Choroid plexus epithelial cell (primary cell): ENCODE data around the gene NFKBIE.
"Not testable (repeated sequence)": the region's sequence is repeated elsewhere in the genome, so short reads cannot be mapped to it uniquely, and the experiment has no call there.

ENCODE experiments used
- DNase-seq: peaks from one replicate; pipeline ENCODE4 v3.0.0-alpha.2; 2010; ENCODE audit warnings: low read depth
- H3K4me3 ChIP-seq: 2 replicates; pipeline ENCODE4 v1.5.1; 2011; ENCODE audit warnings: low read depth, mild to moderate bottlenecking, control low read depth, low read length, moderate library complexity
- TF ChIP-seq, protein P1 (sequence below): conservative IDR thresholded peaks from 2 replicates; pipeline ENCODE4 v1.5.1; 2011; ENCODE audit warnings: low read depth, mild to moderate bottlenecking, control low read depth, inconsistent platforms, low read length, moderate library complexity

The NFKBIE gene

DNA sequence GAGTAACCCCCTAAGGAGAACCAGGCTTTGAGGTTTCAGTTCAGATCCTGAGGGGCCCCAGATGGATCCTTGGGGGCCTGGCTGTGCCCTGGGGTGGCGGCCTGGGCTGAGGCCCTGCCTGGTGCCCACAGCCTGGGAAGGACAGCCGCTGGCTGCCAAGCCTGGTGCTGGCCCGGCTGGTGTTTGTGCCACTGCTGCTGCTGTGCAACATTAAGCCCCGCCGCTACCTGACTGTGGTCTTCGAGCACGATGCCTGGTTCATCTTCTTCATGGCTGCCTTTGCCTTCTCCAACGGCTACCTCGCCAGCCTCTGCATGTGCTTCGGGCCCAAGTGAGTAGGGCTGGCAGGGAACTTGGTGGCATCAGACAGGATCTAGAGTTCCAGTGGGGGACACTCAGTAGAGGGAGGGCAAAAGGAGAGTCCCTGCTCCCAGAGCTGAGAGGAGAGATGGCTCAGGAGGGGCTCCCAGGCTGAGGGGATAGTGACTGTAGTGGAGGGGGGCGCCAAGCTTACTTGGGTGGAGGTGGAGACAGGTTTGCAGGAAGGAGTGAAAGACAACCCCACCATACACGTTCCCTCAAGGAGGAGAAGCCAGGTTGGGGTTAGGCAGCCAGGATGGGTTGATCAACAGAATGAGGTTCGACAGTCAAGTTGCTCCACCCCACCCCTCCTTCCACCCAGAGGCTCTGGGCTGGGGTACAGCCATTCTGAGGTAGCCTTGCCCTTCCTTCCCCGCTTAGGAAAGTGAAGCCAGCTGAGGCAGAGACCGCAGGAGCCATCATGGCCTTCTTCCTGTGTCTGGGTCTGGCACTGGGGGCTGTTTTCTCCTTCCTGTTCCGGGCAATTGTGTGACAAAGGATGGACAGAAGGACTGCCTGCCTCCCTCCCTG lies 32.4 kb downstream of the NFKBIE start:
- TF ChIP-seq, protein P1, sequence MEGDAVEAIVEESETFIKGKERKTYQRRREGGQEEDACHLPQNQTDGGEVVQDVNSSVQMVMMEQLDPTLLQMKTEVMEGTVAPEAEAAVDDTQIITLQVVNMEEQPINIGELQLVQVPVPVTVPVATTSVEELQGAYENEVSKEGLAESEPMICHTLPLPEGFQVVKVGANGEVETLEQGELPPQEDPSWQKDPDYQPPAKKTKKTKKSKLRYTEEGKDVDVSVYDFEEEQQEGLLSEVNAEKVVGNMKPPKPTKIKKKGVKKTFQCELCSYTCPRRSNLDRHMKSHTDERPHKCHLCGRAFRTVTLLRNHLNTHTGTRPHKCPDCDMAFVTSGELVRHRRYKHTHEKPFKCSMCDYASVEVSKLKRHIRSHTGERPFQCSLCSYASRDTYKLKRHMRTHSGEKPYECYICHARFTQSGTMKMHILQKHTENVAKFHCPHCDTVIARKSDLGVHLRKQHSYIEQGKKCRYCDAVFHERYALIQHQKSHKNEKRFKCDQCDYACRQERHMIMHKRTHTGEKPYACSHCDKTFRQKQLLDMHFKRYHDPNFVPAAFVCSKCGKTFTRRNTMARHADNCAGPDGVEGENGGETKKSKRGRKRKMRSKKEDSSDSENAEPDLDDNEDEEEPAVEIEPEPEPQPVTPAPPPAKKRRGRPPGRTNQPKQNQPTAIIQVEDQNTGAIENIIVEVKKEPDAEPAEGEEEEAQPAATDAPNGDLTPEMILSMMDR, result no peak
- no peak for DNase-seq
- H3K4me3 ChIP-seq, result no peak overlapping the region

GRCh38 chr6:44231426-44231825 lies 33.9 kb downstream of the NFKBIE start:
- DNase-seq, H3K4me3 ChIP-seq: not testable (repeated sequence)

GRCh38 chr6:44230034-44230675 lies 35.2 kb downstream of the NFKBIE start:
- DNase-seq, result no peak
- TF ChIP-seq, protein P1, result no peak
- H3K4me3 ChIP-seq, result no peak overlapping the region

- DNase-seq, result no peak
- no peak overlapping the region for H3K4me3 ChIP-seq
- TF ChIP-seq, protein P1, result no peak
Measured at GRCh38 chr6:44229376-44230033, 35.8 kb downstream of the NFKBIE start.

DNA sequence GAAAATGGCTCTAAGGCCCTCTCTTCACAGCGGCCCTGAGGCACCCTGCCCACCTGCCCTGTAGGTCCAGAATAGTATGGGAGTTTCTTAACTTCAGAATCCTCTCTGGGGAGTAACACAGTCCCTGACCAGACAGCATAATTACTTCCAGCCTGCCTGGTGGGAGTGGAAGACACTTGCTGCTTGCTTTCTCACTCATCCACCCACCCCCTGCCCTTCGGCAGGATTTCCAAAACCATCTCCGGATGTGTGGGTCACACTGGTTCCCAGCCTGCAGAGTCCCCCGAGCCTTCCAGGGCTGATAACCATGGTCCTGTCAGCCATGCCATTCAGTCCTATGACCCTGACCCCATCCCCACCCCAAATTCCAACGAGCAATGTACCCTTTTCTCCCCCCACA lies 36.5 kb downstream of the NFKBIE start:
- H3K4me3 ChIP-seq, result no peak overlapping the region
- TF ChIP-seq, protein P1, result no peak
- no peak for DNase-seq

GRCh38 chr6:44228433-44228832 lies 36.9 kb downstream of the NFKBIE start:
- TF ChIP-seq, protein P1, result no peak
- DNase-seq, result no peak
- no peak overlapping the region for H3K4me3 ChIP-seq

- TF ChIP-seq, protein P1, result no peak
- no peak for DNase-seq
- no peak overlapping the region for H3K4me3 ChIP-seq
Measured at GRCh38 chr6:44228031-44228430, 37.3 kb downstream of the NFKBIE start.
